ENCODE measurements around the gene CDIP1.
A peak's percentile ranks its signal among the peaks of the same experiment; 100 is the strongest.

CDIP1 gene

DNA sequence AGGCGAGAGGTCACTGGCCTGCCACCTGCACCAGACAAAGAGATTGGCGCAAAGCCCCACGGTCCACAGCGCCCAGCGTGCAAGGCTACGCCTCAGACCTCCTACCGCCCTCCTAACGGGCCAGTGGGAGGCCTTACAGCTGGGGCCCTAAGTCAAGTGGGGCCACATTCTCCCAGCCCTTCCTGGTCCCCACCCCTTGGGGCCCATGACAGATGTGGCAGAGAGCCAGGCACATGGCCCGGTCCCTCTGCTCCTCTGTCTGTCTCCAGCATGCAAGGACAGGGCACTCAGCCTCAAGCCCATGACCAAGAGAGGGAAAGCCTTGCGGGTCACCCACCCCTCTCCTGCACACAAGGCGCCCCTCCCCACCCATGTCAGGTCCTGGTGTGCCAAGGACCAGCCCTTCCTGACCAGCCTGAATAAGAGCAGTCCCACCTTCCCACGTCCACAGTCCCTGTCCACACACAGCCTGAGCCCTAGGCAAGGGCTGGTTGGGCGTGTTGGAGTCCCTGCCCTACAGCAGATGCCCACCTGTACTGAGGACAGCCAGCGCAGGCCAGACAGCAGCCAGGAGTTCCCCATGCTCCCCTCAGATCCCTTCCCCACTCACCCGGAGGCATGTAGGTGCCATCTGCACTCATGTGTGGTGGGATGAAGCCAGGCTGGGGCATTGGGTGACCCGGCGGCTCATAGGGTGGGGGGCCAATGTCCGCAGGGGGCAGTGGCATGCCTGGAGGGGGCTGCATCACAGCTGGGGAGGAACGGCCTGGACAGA, 25.3 kb downstream of the CDIP1 start:
- DNase-seq, result no peak

- DNase-seq, result no peak
Measured at GRCh38 chr16:4512473-4512872, 26.1 kb downstream of the CDIP1 start.

- DNase-seq, result no peak
Measured at GRCh38 chr16:4511441-4512082, 27.0 kb downstream of the CDIP1 start.

DNA sequence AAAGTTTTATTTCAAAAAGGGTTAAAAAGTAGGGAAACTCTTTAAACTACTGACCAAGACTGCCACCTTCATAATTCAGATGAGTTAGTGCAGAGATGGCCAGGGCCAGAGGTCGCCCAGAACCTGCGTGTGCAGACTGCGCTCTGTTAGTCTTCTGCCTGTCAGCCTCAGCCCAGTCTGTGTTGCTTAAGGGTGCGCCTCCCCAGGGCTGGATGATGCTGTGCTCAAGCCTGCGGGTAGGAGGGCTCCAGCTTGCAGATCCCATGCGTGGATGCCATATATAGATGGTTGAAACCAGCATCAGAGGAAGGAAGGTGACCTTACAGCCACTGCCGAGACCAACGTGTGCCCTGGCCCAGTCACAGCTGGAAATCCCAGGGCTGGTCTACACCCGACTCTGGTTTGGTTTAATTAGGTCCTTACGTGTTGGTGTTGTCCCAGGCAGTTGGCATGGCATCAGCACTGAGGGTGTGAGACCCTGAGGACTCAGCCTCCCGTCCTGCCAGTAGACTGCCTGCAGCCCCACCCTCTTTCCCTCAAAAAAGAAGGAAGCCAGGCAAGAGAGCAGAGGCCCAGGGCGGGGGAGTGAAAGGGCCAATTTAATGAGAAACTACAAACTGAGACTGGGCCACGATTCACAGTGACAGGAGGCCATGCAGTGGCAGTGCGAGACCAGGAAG, 27.7 kb downstream of the CDIP1 start:
- no peak for DNase-seq

GRCh38 chr16:4510131-4510530, 28.4 kb downstream of the CDIP1 start:
- no peak for DNase-seq

GRCh38 chr16:4509420-4509819, 29.2 kb downstream of the CDIP1 start:
- DNase-seq, result no peak

GRCh38 chr16:4508806-4509205, 29.8 kb downstream of the CDIP1 start:
- no peak for DNase-seq

GRCh38 chr16:4507588-4508345, 30.8 kb downstream of the CDIP1 start:
- peak; percentile 17 for DNase-seq

- DNase-seq, result no peak
Measured at GRCh38 chr16:4506450-4506849, 32.1 kb downstream of the CDIP1 start.

DNA sequence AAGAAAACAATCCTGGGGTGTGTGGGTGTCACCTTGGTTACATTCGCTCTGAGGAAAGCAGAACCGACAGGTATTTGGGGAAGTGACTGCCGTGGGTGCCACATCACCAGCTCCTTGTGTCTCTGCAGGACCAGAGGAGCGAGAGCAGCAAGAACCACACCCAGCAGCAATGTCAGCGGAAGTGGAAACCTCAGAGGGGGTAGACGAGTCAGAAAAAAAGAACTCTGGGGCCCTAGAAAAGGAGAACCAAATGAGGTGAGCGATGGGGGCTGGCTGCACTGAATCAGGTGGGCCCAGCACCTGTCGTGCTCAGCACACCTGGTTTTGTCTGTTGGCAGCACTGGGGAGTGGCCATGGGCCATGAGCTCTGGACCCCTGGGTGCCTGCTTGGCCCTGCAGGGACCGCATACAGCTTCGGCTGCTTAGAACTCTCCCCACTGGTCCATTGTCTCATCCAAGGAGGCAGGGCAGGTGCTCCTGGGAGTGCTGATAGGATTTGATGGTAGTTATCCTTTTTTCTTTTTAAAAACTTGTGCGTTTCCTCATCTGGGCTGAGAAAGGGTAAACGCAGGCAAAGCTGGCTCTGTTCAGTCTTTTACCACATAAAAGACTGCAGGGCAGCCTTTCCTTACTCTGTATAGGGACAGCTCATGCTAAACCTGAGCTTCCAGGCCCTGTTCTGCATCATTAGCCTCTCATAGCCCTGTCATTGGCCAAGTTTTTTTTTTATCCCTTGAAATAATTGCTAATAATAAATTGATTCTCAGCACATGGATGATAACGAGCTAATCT, 33.0 kb downstream of the CDIP1 start:
- DNase-seq, result no peak

- no peak for DNase-seq
Measured at GRCh38 chr16:4501071-4501478, 37.5 kb downstream of the CDIP1 start.

DNA sequence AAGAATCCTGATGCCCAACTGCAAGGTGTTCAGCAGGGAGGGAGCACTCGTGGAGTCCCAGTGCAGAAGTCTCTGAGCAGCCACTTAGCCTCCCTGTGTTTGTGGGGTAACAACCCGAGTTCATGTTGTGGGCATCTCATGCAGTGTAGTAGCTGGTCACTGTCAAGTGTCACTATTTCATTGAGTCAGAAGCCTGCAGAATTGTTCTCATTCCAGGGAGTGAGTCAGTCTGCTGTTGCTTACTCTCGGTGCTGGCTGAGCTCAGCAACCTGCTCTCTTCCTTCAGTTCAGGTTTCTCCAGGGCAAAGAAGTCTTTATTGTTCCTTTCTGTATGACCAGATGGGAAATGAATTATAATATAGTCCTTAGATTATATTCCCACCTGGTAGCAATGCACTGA, 38.3 kb downstream of the CDIP1 start:
- DNase-seq, result no peak

- no peak for DNase-seq
Measured at GRCh38 chr16:4499196-4499555, 39.4 kb downstream of the CDIP1 start.

DNA sequence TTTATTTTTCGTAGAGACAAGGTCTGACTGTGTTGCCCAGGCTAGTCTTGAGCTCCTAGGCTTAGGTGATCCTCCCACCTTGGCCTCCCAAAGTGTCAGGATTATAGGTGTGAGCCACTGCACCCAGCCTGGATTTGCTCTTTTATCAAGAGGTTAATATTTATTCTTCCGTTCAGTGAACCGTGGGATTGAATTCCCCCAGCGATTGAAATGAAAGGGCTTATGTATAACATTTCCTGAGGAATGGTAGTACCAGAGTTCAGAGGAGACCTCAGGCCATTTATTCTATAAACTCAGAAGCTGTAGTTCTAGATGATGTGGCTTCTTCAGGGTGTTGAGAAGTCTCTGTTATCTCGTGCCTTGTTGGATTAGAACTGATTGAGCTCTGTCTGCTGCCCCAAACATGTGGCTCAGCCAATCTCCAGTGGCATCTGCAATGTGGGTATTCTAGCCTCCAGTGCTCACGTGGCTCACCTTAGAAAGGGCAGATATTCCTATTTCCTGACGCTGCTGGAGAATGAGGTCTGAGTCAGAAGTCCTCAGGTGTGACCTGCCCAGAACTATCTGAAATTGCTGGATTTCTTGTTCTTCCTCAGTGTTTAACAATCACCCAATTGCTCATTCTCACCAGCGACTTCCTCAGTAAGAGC, 39.9 kb downstream of the CDIP1 start:
- no peak for DNase-seq

DNA sequence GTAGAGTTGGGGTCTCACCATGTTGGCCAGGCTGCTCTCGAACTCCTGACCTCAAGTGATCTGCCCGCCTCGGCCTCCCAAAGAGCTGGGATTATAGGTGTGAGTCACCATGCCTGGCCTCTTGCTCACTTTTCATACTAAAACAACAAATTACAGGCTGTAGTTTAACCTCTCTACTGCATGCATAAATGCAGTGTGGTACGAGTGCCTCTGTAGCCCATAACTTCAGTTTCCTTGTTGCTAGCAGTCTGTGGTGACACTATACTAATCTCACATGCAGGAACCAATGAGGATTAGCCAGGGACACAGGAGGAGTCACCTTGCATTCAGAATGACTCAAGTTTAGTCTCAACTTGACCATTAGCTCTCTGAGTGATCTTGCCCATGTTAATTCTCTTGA, 42.3 kb downstream of the CDIP1 start:
- DNase-seq, result no peak

DNA sequence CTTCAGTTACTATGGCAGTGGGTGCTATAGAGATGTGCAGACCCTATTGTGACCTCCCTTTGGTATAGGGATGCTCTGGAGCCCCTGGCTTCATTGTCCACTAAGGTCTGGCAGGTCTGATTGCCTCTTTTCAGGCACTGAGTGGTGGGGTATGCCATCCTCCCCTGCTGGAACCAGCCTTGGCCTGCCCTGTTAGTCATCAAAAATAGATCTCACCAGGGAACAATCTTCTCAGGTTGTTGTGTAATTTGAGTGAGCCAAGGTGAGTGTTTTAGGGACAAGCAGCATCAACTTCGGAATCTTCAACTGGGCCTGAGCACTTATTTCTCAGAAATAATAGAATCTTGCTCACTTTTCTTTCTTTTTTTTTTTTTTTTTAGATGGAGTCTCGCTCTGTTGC, 42.8 kb downstream of the CDIP1 start:
- DNase-seq, result no peak

GRCh38 chr16:4494746-4495490, 43.7 kb downstream of the CDIP1 start:
- DNase-seq, result no peak

GRCh38 chr16:4491898-4492297, 46.7 kb downstream of the CDIP1 start:
- no peak for DNase-seq

- no peak for DNase-seq
Measured at GRCh38 chr16:4489030-4489429, 49.5 kb downstream of the CDIP1 start.

GRCh38 chr16:4488499-4488967, 50.0 kb downstream of the CDIP1 start:
- DNase-seq, result no peak

- no peak for DNase-seq
Measured at GRCh38 chr16:4487955-4488498, 50.5 kb downstream of the CDIP1 start.

All from NCI-H187 treated with DMSO at 0.1 percent for 48 hours (cell line).